Activated CD4-positive, alpha-beta memory T cell treated with anti-CD3 and anti-CD28 coated beads, Interleukin-2, amount 10 ng/mL, durations not matched to agents 7 days and 5 days (primary cell): ENCODE results near the gene AQP11. TPM values are rescaled to one million over a fixed set of nuclear protein-coding genes. Genes with fewer than 3 reads are reported as not detected.

Experiments used
- CTCF ChIA-PET: fragments of 350-600 bp; sonication (Branson Sonifier 250); formaldehyde crosslinking; loops from one replicate; lab custom pipeline; 2021; ENCODE audit warnings: antibody characterized with exemption, inconsistent platforms; lab: Charles Lee
- POLR2A ChIA-PET: fragments of 350-600 bp; sonication (Branson Sonifier 250); formaldehyde crosslinking; loops from one replicate; lab custom pipeline; 2021; ENCODE audit warnings: antibody characterized with exemption; lab: Charles Lee
- DNase-seq: peaks from one replicate; pipeline ENCODE4 v3.0.0-alpha.2; 2020
- H3K27ac Mint-ChIP-seq: one replicate; pipeline ENCODE4 v1.8.0; 2021; ENCODE audit warnings: mild to moderate bottlenecking, mixed read lengths
- H3K27me3 Mint-ChIP-seq: one replicate; pipeline ENCODE4 v1.8.0; 2021; ENCODE audit warnings: mixed read lengths
- H3K36me3 Mint-ChIP-seq: one replicate; pipeline ENCODE4 v1.8.0; 2021; ENCODE audit warnings: low read depth, mixed read lengths
- H3K4me1 Mint-ChIP-seq: one replicate; pipeline ENCODE4 v1.8.0; 2021; ENCODE audit warnings: mixed read lengths
- H3K4me3 Mint-ChIP-seq: one replicate; pipeline ENCODE4 v1.8.0; 2021; ENCODE audit warnings: mild to moderate bottlenecking, mixed read lengths
- H3K9me3 Mint-ChIP-seq: one replicate; pipeline ENCODE4 v1.8.0; 2021; ENCODE audit warnings: mixed read lengths
- total RNA-seq, 2 experiments: library from RNA; stranded (reverse); gene quantifications; one replicate each; pipeline ENCODE4 v1.2.3, GENCODE V29; 2021

The AQP11 gene
- total RNA-seq, 2 experiments from 2014 or later, result 0.60 to 0.78 TPM

DNA sequence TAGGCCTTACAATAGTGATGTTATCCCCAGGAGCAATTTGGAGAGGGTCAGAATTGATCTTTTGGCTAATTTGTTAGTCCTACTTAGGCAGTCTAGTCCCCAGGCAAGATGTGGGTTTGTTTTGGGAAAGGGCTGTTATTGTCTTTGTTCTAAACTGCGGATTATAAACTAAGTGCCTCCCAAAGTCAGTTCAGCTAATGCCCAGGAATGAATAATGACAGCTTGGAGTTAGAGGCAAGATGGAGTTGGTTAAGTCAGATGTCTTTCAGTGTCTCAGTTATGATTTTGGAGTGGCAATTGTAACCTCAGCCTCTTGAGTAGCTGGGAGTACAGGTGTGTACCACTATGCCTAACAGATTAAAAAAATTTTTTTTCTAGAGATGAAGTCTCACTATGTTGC lies 55.1 kb downstream of the AQP11 start:
- CTCF ChIA-PET, result no interaction called here
- POLR2A ChIA-PET, result no interaction called here
- DNase-seq, result no peak
- Mint-ChIP-seq H3K9me3 (peaks cover 7% of the 10 kb centered on the region), H3K36me3 (no peaks in the 10 kb centered on the region), H3K27me3 (peaks cover 2% of the 10 kb centered on the region), H3K27ac (no peak overlapping the region), H3K4me1 (peaks cover 9% of the 10 kb centered on the region), H3K4me3 (no peak overlapping the region)

DNA sequence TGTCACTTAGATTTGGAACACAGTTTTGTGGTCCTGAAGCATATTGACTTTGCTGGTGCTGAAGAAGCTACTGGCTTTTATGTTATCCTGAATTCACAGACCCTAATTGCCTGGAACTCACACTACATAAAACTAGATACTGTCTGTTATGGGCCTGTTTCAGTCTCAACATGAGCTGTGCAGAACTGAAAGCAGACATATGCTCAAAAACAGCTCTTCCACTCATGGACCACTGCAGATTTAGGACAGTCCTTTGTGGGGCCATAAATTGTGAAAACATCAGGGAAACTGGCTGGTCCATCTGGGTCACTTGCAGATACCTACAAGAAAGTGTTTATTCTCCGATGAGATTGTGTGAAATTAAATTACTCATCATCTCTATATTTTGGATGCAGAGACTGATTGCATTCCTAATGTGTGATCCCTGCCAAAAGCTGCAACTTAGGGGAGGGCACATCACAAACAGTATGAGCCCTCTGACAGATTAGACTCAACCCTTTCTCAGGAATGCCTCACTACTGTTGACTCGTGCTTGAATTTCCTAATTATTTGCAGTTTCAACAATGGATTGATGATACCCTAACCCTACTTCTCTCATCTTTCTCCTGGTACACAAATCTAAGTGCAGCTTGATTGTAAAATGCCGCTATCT lies 58.0 kb downstream of the AQP11 start:
- Mint-ChIP-seq H3K4me3 (no peak overlapping the region), H3K4me1 (peaks cover 9% of the 10 kb centered on the region), H3K36me3 (no peaks in the 10 kb centered on the region), H3K27ac (no peak overlapping the region), H3K27me3 (peaks cover 2% of the 10 kb centered on the region), H3K9me3 (no peaks in the 10 kb centered on the region)
- ChIA-PET POLR2A (no interaction called here), CTCF (no interaction called here)
- no peak for DNase-seq

DNA sequence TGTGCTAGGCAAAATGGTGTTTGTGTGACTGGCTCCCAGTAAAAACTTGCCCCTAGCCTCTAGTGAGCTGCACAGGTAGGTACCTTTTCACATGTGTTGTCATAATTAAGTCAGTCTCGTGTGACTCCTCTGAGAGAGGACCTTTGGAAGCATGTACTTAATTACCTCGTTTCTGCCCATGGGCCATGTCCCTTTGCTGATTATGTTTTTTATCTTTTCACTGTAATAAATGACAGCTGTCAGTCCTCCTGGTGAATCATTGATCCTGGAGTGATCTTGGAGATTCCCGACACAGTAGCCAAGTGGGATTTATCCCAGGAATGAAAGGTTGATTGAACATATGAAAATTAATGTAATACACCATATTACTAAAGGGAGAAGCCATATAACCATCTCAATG lies 60.4 kb downstream of the AQP11 start:
- ChIA-PET POLR2A (no interaction called here), CTCF (no interaction called here)
- Mint-ChIP-seq H3K9me3 (no peaks in the 10 kb centered on the region), H3K36me3 (no peaks in the 10 kb centered on the region), H3K27me3 (peaks cover 2% of the 10 kb centered on the region), H3K4me1 (no peaks in the 10 kb centered on the region), H3K27ac (no peak overlapping the region), H3K4me3 (no peak overlapping the region)
- DNase-seq, result no peak

DNA sequence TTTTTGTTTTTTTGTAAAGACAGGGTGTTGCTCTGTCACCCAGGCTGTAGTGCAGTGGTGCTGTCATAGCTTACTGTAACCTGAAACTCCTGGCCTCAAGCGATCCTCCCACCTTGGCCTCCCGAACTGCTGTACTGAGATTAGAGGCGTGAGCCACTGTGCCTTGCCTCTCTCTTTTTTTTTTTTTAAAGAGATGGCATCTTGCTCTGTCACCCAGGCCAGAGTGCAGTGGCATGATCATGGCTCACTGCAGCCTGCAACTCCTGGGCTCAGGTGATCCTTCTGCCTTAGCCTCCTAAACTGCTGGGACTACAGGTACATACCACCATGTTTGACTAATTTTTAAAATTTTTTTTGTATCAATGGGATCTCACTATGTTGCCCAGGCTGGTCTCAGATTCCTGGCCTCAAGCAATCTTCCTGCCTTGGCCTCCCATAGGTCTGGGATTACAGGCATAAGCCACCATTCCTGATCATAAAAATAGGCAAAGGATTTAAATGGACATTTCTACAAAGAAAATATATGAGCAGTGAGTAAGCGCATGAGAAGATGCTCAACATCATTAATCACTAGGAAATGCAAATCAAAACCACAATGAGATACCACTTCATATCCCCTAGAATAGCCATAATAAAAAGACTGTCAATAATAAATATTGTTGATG lies 65.1 kb downstream of the AQP11 start:
- no peak for DNase-seq
- Mint-ChIP-seq H3K36me3 (no peaks in the 10 kb centered on the region), H3K4me1 (no peaks in the 10 kb centered on the region), H3K27me3 (no peaks in the 10 kb centered on the region), H3K27ac (no peak overlapping the region), H3K4me3 (no peak overlapping the region), H3K9me3 (no peaks in the 10 kb centered on the region)
- ChIA-PET CTCF (interaction anchor here (0.7 kb wide), 1 partner anchor 36 kb away, joined by 3 read pairs; no protein-coding TSS in a partner anchor), POLR2A (no interaction called here)

DNA sequence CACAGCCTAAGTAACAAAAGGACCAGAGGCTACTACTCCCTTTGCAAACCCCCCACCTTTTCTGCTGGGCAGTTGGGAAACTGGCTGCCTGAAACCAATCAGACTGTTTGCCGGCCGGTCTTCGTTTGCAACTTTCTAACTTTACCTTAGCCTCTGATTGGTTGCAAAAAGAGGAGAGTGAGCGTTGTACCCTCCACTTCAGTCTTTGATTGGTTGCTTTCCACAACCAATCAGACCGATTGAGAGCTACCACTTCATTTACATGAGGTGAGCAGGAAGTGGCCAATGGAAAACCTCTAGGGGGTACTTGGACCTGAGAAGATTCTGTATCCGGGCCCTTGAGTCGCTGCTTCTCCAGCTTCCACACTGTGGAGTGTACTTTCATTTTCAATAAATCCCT lies 66.6 kb downstream of the AQP11 start:
- H3K4me1 Mint-ChIP-seq, result no peaks in the 10 kb centered on the region
- H3K9me3 Mint-ChIP-seq, result no peaks in the 10 kb centered on the region
- no peak overlapping the region for H3K27ac Mint-ChIP-seq
- no peak for DNase-seq
- POLR2A ChIA-PET, result no interaction called here
- H3K27me3 Mint-ChIP-seq, result no peaks in the 10 kb centered on the region
- H3K4me3 Mint-ChIP-seq, result no peak overlapping the region
- H3K36me3 Mint-ChIP-seq, result no peaks in the 10 kb centered on the region
- CTCF ChIA-PET, result no interaction called here

DNA sequence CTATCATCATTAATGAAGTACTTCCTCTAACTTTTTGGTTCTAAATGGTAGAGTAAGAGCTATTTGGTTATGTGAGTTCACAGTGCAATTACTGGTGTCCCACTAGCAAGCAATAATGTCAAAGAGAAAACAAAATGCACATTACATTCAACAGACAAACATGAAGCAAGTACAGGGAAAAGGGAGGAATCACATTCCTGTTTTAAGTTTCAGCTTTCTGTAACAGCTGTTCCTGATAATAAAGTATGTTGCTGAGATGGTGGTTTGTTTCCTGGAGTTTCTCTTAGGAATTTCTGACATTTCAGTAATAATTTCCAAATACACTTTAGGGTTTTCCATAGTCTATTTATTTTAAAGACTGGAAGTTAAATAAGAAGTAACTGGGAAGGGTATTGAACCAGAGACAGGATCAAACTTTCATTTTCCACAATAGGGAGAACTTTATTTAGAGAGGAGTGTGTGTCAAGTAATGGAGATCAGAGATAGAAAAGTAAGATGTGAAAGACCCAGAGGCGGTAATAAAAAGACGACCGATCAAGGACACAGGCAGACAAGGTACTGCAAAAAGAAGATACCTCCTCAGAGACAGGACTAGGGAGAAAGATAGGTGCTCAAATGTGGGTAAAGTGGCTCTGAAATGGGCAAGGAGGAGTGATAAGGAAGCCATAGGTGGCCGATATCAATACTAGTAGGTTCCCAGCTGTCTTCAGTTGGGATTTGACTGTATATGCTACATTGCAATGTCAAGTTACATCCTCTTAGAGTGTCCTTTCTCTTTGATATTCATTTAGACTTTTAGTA lies 68.7 kb downstream of the AQP11 start:
- ChIA-PET CTCF (no interaction called here), POLR2A (no interaction called here)
- Mint-ChIP-seq H3K36me3 (peaks cover 3% of the 10 kb centered on the region), H3K4me1 (no peaks in the 10 kb centered on the region), H3K9me3 (no peaks in the 10 kb centered on the region), H3K27ac (no peak overlapping the region), H3K4me3 (no peak overlapping the region), H3K27me3 (no peaks in the 10 kb centered on the region)
- DNase-seq, result no peak

Other genes with a start within 250 kb of the AQP11 start
- gene PAK1, start 115.9 kb upstream of the AQP11 start, total RNA-seq, result 10 to 100 TPM; 47.1 to 48.2 TPM
- gene CLNS1A, start 47.8 kb downstream of the AQP11 start, total RNA-seq, result 100 to 1,000 TPM; 101 to 104 TPM
- 10 to 100 TPM; 58.6 to 62.5 TPM for gene RSF1, start 230.8 kb downstream of the AQP11 start, total RNA-seq
- 10 to 100 TPM; 14.4 to 15.6 TPM for gene AAMDC, start 231.2 kb downstream of the AQP11 start, total RNA-seq